Stimulated activated CD8-positive, alpha-beta memory T cell treated with anti-CD3 and anti-CD28 coated beads, Interleukin-4, amount 100 ng/mL, for 24 hours (primary cell): ENCODE data around the gene TMEM242.
A peak's percentile ranks its signal among the peaks of the same experiment; 100 is the strongest.
"Not testable (repeated sequence)": the region's sequence is repeated elsewhere in the genome, so short reads cannot be mapped to it uniquely, and the experiment has no call there.

ENCODE experiments used
- DNase-seq: peaks from one replicate; pipeline ENCODE4 v3.0.0-alpha.2; 2020; ENCODE audit warnings: low read depth

Gene TMEM242

GRCh38 chr6:157323255-157323965 is at the start of gene TMEM242:
Gene TMEM242 (minus strand): TSS chr6:157323519. CDS start chr6:157323499, 20 bp downstream.
- peak; percentile 80 for DNase-seq

- DNase-seq: no peak
These were observed 49.4 kb upstream of the TMEM242 start for GRCh38 chr6:157372501-157373280.

- DNase-seq: no peak
These were observed 47.4 kb upstream of the TMEM242 start for GRCh38 chr6:157370755-157371154.

DNA sequence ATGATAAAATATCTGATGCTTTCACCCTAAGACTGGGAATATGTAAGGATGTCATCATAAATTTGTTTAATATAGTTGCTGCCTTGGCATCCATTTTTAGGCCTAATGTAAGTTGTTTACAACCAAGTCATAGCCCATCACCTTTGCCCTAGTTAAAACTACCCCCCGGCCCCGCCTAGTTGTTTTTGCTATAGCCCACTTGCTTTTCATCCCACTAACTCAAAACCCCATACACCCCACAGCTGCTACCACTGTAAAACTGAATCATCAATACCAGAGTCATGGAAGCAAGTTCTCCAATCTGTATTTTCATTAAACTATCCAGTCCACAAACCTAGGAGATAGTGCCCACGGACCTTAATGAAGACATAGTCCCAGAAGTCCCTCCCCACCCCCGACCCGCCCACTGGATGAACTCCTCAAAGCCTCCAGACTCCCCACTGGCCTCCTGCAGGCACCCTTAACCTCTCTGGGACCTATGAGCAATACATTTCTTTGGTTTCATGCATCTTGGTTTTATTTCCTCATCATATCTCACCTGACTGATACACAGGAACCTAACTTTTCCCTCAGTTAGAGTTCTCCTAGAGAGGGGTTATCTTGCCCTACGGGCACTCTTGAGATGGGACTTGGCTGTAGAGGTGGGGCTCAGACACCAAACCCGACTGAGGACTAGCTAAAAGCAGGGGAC is 45.2 kb upstream of the TMEM242 start:
- DNase-seq: no peak

GRCh38 chr6:157366648-157367047 is 43.3 kb upstream of the TMEM242 start:
- DNase-seq: no peak

DNA sequence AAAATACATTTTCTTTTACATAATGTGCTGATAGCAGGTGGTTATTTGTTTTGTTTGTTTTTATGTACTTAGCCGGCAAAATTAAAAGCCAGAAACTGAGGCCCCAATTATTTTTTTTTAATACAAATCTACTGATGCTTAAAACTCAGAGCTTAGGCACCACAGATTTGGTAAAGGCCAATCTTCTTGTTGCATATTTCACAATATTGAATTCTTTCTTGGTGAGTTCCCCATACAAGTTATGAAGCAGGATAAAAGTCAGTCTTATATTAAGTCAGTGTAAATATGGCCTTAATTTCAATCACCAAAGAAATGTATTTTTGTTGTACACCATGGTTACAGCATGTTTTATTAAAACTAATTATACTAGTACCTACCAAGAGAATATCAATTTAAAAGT is 41.4 kb upstream of the TMEM242 start:
- no peak for DNase-seq

GRCh38 chr6:157361886-157362285 is 38.6 kb upstream of the TMEM242 start:
- no peak for DNase-seq

DNA sequence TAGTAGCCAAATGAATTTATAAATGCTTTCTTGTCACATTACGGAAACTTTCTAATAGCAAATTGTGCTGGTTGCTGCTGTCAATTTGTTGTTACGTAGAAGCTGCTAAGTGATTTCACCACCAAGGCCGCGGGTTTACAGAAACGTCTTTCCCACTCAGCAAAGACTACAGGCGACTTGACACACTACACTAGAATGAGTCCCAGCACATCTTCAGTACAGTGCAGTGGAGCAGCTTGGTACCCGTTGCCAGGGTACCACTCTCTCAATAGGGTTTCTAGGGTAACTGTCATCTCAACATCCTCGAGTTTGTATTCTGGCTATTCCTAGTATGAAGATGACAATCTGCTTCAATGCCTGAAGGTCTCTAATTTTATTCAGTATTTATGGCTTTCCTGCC is 35.0 kb upstream of the TMEM242 start:
- DNase-seq: no peak

DNA sequence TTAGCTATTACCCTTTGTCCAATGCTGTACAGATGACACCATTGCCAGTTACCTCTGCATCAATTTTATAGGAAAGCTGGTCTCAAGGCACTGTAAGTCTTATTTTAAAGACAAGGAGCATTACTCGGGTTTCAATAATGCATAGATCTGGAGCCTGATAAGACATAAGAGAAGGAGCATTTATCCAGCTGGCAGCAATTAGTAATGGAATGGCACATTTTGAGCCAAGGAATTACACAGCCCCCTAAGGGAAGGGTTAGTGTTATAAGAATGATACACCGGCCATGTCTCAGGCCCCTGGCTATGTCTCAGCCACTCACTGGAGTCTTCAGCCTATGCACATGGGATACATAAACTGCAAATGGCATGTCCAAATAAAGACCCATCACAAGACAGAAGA is 23.1 kb upstream of the TMEM242 start:
- DNase-seq: no peak

- DNase-seq: no peak
These were observed 20.4 kb upstream of the TMEM242 start for GRCh38 chr6:157343732-157344131.

DNA sequence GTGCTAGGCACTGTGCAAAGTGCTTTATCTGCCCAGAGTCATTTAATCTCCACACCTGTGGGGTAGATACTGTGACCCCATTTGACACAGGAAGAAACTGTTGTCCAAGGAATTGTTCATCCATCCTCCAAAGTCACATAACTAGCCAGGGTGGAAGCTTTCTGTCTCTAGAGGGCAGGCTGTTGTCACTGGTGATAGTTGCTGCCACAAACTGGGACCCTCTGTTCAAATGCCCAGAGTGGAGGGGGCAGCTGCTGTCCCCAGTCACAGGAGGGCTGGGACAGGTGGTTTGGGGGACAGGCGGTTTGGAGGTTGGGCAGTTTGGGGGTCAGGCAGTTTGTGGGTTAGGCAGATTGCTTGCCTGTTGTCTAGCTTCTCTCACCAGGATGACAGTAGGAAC is 16.1 kb upstream of the TMEM242 start:
- no peak for DNase-seq

- no peak for DNase-seq
These were observed 14.4 kb upstream of the TMEM242 start for GRCh38 chr6:157337751-157338150.

- DNase-seq: not testable (repeated sequence)
These were observed 14.0 kb upstream of the TMEM242 start for GRCh38 chr6:157337276-157337675.

- no peak for DNase-seq
These were observed 12.5 kb upstream of the TMEM242 start for GRCh38 chr6:157335829-157336228.

DNA sequence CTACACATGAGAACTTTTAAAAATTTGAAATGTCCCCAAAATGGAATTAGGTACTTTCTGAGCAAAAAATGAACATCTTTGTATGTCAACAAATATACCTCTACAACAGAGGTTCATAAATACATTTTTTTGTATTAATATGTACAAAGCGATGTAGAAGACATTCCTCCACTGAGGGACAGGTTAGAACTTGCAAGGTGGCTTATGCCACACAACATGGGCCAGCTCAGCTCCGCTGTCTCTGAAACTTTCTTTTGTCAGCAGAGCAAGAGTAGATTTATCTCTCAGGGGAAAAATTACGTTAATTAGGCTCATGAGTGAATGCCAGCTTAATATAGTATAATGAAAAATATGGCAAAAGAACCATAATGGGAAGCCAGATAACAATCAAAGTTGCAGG is 10.6 kb upstream of the TMEM242 start:
- no peak for DNase-seq

DNA sequence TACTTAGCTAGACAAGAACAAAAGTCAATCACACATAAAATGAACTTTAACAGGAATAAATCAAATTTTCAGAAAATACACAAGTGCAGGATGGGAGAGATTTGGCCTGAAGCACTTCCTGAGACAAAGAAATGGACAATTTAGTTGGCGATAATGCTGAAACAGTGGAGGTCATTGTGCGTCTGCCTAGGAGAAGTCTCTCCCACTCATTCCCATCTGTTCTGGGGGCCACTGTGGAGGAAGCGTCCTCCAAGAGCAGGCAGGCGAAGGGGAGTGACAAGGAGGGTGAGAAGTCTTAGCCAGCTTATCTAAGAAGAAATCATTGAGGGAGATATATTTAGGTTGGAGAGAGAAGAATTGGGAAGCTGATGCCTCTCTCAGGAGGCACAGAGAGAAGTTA is 10.2 kb upstream of the TMEM242 start:
- DNase-seq: no peak

DNA sequence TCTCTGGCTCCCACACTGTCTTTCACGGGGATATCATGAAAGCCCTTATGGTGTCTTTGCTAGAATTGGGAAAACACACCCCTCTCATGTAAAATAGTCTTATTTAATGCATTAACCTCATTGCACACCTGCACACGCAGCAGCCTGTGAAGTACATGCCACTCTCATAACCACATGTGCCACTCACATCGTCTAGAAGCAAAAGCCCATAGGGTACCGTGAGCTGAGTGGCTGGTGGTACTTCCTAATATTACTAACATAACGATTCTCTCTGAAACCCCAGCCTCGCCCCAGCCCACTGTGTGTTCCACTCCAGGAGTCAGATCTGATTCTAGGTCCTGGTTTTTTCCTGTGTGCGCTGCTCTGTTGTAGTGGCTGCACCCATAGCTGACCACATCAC is 9.5 kb upstream of the TMEM242 start:
- DNase-seq: no peak

DNA sequence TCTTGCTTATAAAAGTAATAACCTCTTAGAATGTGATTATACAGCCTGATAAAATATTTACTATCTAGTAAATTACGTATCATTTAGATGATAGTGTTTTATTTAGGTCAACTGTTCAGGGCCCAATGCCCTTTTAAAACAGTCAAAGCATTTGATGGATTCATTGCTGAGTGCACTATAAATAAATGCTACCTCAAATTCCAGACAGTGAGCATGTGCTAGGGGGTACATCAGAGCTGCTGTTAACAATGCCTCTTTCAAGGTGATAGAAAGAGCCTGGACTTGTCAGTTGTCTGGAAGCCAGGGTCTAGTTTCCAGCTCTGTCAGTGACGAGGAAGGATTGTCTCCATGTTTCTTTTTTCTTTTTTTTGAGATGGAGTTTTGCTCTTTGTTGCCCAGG is 7.5 kb upstream of the TMEM242 start:
- DNase-seq: no peak

- no peak for DNase-seq
These were observed 6.5 kb upstream of the TMEM242 start for GRCh38 chr6:157329829-157330228.

- no peak for DNase-seq
These were observed 4.9 kb upstream of the TMEM242 start for GRCh38 chr6:157328108-157328692.

GRCh38 chr6:157326979-157327378 is 3.7 kb upstream of the TMEM242 start:
- DNase-seq: no peak

GRCh38 chr6:157325069-157325805 is 1.9 kb upstream of the TMEM242 start:
- DNase-seq: no peak
